Measurements from ENCODE around the gene IGF1R. TPM values are rescaled to one million over a fixed set of nuclear protein-coding genes. Genes with fewer than 3 reads are reported as not detected.

IGF1R gene
- total and polyA plus RNA-seq, 2 donors (not counting 3 experiments of a cell fraction or from before 2014, with no cell fraction given) = 16.1 to 59.1 TPM

GRCh38 chr15:98755781-98756180 is 107.4 kb downstream of the IGF1R start:
- Histone ChIP-seq H3K79me2 (ENCODE audit: control insufficient read depth, insufficient read depth, low read length) (peaks cover 18% of the 10 kb centered on the region), H3K4me1 (ENCODE audit: control insufficient read depth, extremely low read depth, insufficient read depth, low read length) (peaks cover 12% of the 10 kb centered on the region), H2AFZ (ENCODE audit: low read depth, low read length) (no peak overlapping the region), H3K27ac (ENCODE audit: insufficient read depth, low read depth, low read length) (no peak overlapping the region), H3K36me3 (ENCODE audit: control insufficient read depth in 2 of 2, extremely low read depth in 1 of 2, insufficient read depth in 2 of 2, low read length in 2 of 2) (no peaks in the 10 kb centered on the region), H3K9me1 (replicated peaks; ENCODE audit: control insufficient read depth, extremely low read depth, insufficient read depth, low read length) (no peaks in the 10 kb centered on the region), H3K4me2 (ENCODE audit: insufficient read depth, low read length) (no peak overlapping the region), H3K27me3 (ENCODE audit: control insufficient read depth in 2 of 2, insufficient read depth in 2 of 2, low read length in 2 of 2) (no peaks in the 10 kb centered on the region), H3K9me3 (replicated peaks; ENCODE audit: control insufficient read depth, insufficient read depth, low read length) (no peaks in the 10 kb centered on the region), H3K9ac (replicated peaks; ENCODE audit: extremely low read depth, insufficient read depth, low read length) (no peak overlapping the region), H4K20me1 (replicated peaks; ENCODE audit: control insufficient read depth, extremely low read depth, insufficient read depth, low read length) (peaks cover 4% of the 10 kb centered on the region), H3K4me3 (replicated peaks in 1 of 3; ENCODE audit: insufficient read depth in 1 of 3, low read depth in 1 of 3, low read length in 3 of 3) (no peak overlapping the region)
- CTCF ChIA-PET = no interaction called here
- no peak for FAIRE-seq
- dilution Hi-C loops (cut with MboI; ENCODE audit: extremely low pct_ligation_motif_present, low sequenced_read_pairs) = no loop called here
- BruUV-seq (replicated peaks) = no TSS peak
- intact Hi-C loops (cut with micrococcal nuclease) = no loop called here
- POLR2A ChIA-PET = no interaction called here
- no peak for DNase-seq (ENCODE audit: low read depth, low spot score)
- TF ChIP-seq EZH2 (IDR thresholded peaks at IDR 0.05; ENCODE audit: borderline replicate concordance, low read depth, low read length, severe bottlenecking) (no peak), GATA2 (IDR thresholded peaks at IDR 0.05; ENCODE audit: insufficient read depth, insufficient read length, low read depth, low read length) (no peak), FOS (IDR thresholded peaks at IDR 0.05; ENCODE audit: borderline replicate concordance, insufficient read depth, low read length) (no peak)

DNA sequence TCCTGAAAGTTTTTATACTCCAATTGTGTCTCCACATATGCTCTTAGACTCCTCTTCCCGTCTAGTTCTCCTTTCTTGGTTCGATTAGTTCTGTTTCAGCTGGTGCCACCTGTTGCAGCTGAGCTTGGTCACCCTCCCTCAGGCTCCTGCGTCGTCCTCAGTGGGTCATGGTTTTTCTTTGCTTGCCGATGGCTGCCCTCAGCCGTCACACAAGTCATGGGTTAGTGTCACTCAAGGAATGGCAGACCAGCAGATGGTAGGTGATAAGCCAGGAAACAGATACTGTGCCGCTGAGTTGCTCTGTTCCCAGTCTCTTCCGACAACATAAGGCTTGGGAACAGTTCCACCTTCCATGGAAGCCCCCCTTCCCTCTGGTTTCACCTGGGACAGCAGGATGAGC is 109.9 kb downstream of the IGF1R start:
- Histone ChIP-seq H3K36me3 (ENCODE audit: control insufficient read depth in 2 of 2, extremely low read depth in 1 of 2, insufficient read depth in 2 of 2, low read length in 2 of 2) (no peaks in the 10 kb centered on the region), H3K9ac (replicated peaks; ENCODE audit: extremely low read depth, insufficient read depth, low read length) (no peak overlapping the region), H3K79me2 (ENCODE audit: control insufficient read depth, insufficient read depth, low read length) (peaks cover 28% of the 10 kb centered on the region), H2AFZ (ENCODE audit: low read depth, low read length) (no peak overlapping the region), H3K27me3 (ENCODE audit: control insufficient read depth in 2 of 2, insufficient read depth in 2 of 2, low read length in 2 of 2) (no peaks in the 10 kb centered on the region), H3K9me1 (replicated peaks; ENCODE audit: control insufficient read depth, extremely low read depth, insufficient read depth, low read length) (no peaks in the 10 kb centered on the region), H3K4me1 (ENCODE audit: control insufficient read depth, extremely low read depth, insufficient read depth, low read length) (peaks cover 12% of the 10 kb centered on the region), H4K20me1 (replicated peaks; ENCODE audit: control insufficient read depth, extremely low read depth, insufficient read depth, low read length) (peaks cover 4% of the 10 kb centered on the region), H3K27ac (ENCODE audit: insufficient read depth, low read depth, low read length) (no peak overlapping the region), H3K4me3 (replicated peaks in 1 of 3; ENCODE audit: insufficient read depth in 1 of 3, low read depth in 1 of 3, low read length in 3 of 3) (no peak overlapping the region), H3K9me3 (replicated peaks; ENCODE audit: control insufficient read depth, insufficient read depth, low read length) (no peaks in the 10 kb centered on the region), H3K4me2 (ENCODE audit: insufficient read depth, low read length) (no peak overlapping the region)
- BruUV-seq (replicated peaks) = no TSS peak
- ChIA-PET CTCF (interaction anchor here (1.1 kb wide), 1 partner anchor 93 kb away, joined by 3 read pairs; no protein-coding TSS in a partner anchor), POLR2A (interaction anchor here (1.0 kb wide), 1 partner anchor 13 kb away, joined by 3 read pairs; no protein-coding TSS in a partner anchor)
- dilution Hi-C loops (cut with MboI; ENCODE audit: extremely low pct_ligation_motif_present, low sequenced_read_pairs) (no loop called here), intact Hi-C loops (cut with micrococcal nuclease) (no loop called here)
- no peak for FAIRE-seq
- no peak for TF ChIP-seq EZH2 (IDR thresholded peaks at IDR 0.05; ENCODE audit: borderline replicate concordance, low read depth, low read length, severe bottlenecking)
- TF ChIP-seq POLR2AphosphoS5 (IDR thresholded peaks at IDR 0.05; ENCODE audit: insufficient read depth, low read depth, low read length) = no peak
- no peak for TF ChIP-seq CTCF (IDR thresholded peaks at IDR 0.05; ENCODE audit: extremely low read depth in 1 of 2, insufficient read depth in 1 of 2, low read depth in 1 of 2, low read length in 2 of 2)
- no peak for TF ChIP-seq POLR2A (IDR thresholded peaks at IDR 0.05; ENCODE audit: low read depth, low read length)
- TF ChIP-seq MAX (IDR thresholded peaks at IDR 0.05; ENCODE audit: insufficient read depth, insufficient read length) = no peak
- no peak for TF ChIP-seq GATA2 (IDR thresholded peaks at IDR 0.05; ENCODE audit: insufficient read depth, insufficient read length, low read depth, low read length)
- TF ChIP-seq JUN (IDR thresholded peaks at IDR 0.05; ENCODE audit: borderline replicate concordance, insufficient read depth, insufficient read length, low read depth) = no peak
- TF ChIP-seq FOS (IDR thresholded peaks at IDR 0.05; ENCODE audit: borderline replicate concordance, insufficient read depth, low read length) = no peak
- TF ChIP-seq MYC (IDR thresholded peaks at IDR 0.05; ENCODE audit: low read depth, low read length) = no peak
- no peak for DNase-seq (ENCODE audit: low read depth, low spot score)
